Endothelial cell of umbilical vein (primary cell): Measurements from ENCODE around the gene HEATR1. TPM values are rescaled to one million over a fixed set of nuclear protein-coding genes. Genes with fewer than 3 reads are reported as not detected.

ENCODE experiments used
- BruUV-seq: library from RNA; stranded (reverse); fragments of 400-500 nt; replicated peaks from 2 replicates; lab custom pipeline; 2021; lab: Mats Ljungman, UMichigan
- CTCF ChIA-PET: fragments of 300-600, 350-600 bp; sonication (Branson Sonifier 250); formaldehyde crosslinking; loops from one replicate; lab custom pipeline; 2021; ENCODE audit warnings: antibody characterized with exemption, inconsistent platforms; lab: Charles Lee
- POLR2A ChIA-PET: fragments of 300-600, 350-600 bp; sonication (Branson Sonifier 250); formaldehyde crosslinking; loops from one replicate; lab custom pipeline; 2021; ENCODE audit warnings: antibody characterized with exemption, inconsistent platforms; lab: Charles Lee
- DNase-seq: peaks from one replicate; pipeline ENCODE4 v3.0.0-alpha.2; 2011; ENCODE audit warnings: low read depth, low spot score
- FAIRE-seq: peaks from 2 replicates; lab custom pipeline; 2011; peaks lifted over from hg19 to GRCh38; lab: Jason Lieb, UNC
- H2AFZ ChIP-seq: 2 replicates; pipeline ENCODE4 v1.6.0; 2012; ENCODE audit warnings: low read depth, low read length, control low read depth, inconsistent platforms
- H3K27ac ChIP-seq: 2 replicates; pipeline ENCODE4 v1.5.1; 2011; ENCODE audit warnings: low read depth, mild to moderate bottlenecking, control low read depth, low read length, moderate library complexity; ENCODE audit not compliant: insufficient read depth
- H3K27me3 ChIP-seq, 2 experiments: 2 replicates each; pipeline versions ENCODE4 v1.6.0 to v1.6.1; 2011; ENCODE audit warnings: low read length in 2 of 2, mixed read lengths in 1 of 2; ENCODE audit not compliant: control insufficient read depth in 2 of 2, insufficient read depth in 2 of 2
- H3K36me3 ChIP-seq, 2 experiments: 2 replicates in 1 of 2; 3 replicates in 1 of 2; pipeline ENCODE4 v1.5.1; 2011; ENCODE audit warnings: low read length in 2 of 2, mild to moderate bottlenecking in 1 of 2, moderate library complexity in 1 of 2; ENCODE audit not compliant: control insufficient read depth in 2 of 2, insufficient read depth in 2 of 2; ENCODE audit errors: extremely low read depth in 1 of 2
- H3K4me1 ChIP-seq: 3 replicates; pipeline ENCODE4 v1.5.1; 2011; ENCODE audit warnings: mild to moderate bottlenecking, low read length; ENCODE audit not compliant: control insufficient read depth, insufficient read depth; ENCODE audit errors: extremely low read depth
- H3K4me2 ChIP-seq: 2 replicates; pipeline ENCODE4 v1.6.1; 2011; ENCODE audit warnings: low read length, control low read depth, mixed read lengths; ENCODE audit not compliant: insufficient read depth
- H3K4me3 ChIP-seq, 3 experiments: fragments of 200-600 bp in 1 of 3; sonication (generic), shearing (Covaris generic) in 1 of 3; replicated peaks in 1 of 3; 2 replicates each; pipeline ENCODE4 v1.5.1; 2011 to 2016; ENCODE audit warnings: control low read depth in 3 of 3, low read length in 3 of 3, mild to moderate bottlenecking in 2 of 3, inconsistent platforms in 1 of 3, low read depth in 1 of 3, moderate library complexity in 1 of 3; ENCODE audit not compliant: insufficient read depth in 1 of 3
- H3K79me2 ChIP-seq: 2 replicates; pipeline ENCODE4 v1.6.0; 2012; ENCODE audit warnings: low read length, inconsistent platforms; ENCODE audit not compliant: control insufficient read depth, insufficient read depth
- H3K9ac ChIP-seq: replicated peaks from 2 replicates; pipeline ENCODE3; 2011; ENCODE audit warnings: low read length, control low read depth; ENCODE audit not compliant: insufficient read depth; ENCODE audit errors: extremely low read depth
- H3K9me1 ChIP-seq: replicated peaks from 3 replicates; pipeline ENCODE4 v1.6.0; 2011; ENCODE audit warnings: mild to moderate bottlenecking, low read length; ENCODE audit not compliant: control insufficient read depth, insufficient read depth; ENCODE audit errors: extremely low read depth
- H3K9me3 ChIP-seq: replicated peaks from 2 replicates; pipeline ENCODE4 v1.5.1; 2012; ENCODE audit warnings: low read length, inconsistent platforms; ENCODE audit not compliant: control insufficient read depth, insufficient read depth
- H4K20me1 ChIP-seq: replicated peaks from 2 replicates; pipeline ENCODE3; 2011; ENCODE audit warnings: mild to moderate bottlenecking, low read length; ENCODE audit not compliant: control insufficient read depth, insufficient read depth; ENCODE audit errors: extremely low read depth
- CTCF ChIP-seq, 2 donors: IDR thresholded peaks; 1 replicate in 1 of 2; 2 replicates in 1 of 2; pipeline ENCODE4 v1.5.1; 2011; ENCODE audit warnings: low read length in 2 of 2, mild to moderate bottlenecking in 2 of 2, moderate library complexity in 2 of 2, control low read depth in 1 of 2, inconsistent platforms in 1 of 2, low read depth in 1 of 2; ENCODE audit not compliant: insufficient read depth in 1 of 2; ENCODE audit errors: extremely low read depth in 1 of 2
- EZH2 ChIP-seq: IDR thresholded peaks from 2 replicates; pipeline ENCODE4 v1.6.1; 2012; ENCODE audit warnings: borderline replicate concordance, low read depth, mild to moderate bottlenecking, moderate library complexity, low read length, inconsistent platforms; ENCODE audit not compliant: severe bottlenecking
- FOS ChIP-seq: IDR thresholded peaks from 2 replicates; pipeline ENCODE4 v1.6.1; 2011; ENCODE audit warnings: mild to moderate bottlenecking, low read length, moderate library complexity, borderline replicate concordance; ENCODE audit not compliant: insufficient read depth
- GATA2 ChIP-seq: IDR thresholded peaks from 2 replicates; pipeline ENCODE4 v1.7.0; 2011; ENCODE audit warnings: low read depth, mild to moderate bottlenecking, moderate library complexity, mixed read lengths, low read length; ENCODE audit not compliant: insufficient read length, insufficient read depth
- JUN ChIP-seq: IDR thresholded peaks from 2 replicates; pipeline ENCODE4 v1.6.1; 2011; ENCODE audit warnings: borderline replicate concordance, low read depth; ENCODE audit not compliant: insufficient read length, insufficient read depth
- MAX ChIP-seq: IDR thresholded peaks from 2 replicates; pipeline ENCODE4 v1.6.1; 2011; ENCODE audit not compliant: insufficient read depth, insufficient read length
- MYC ChIP-seq: IDR thresholded peaks from one replicate; pipeline ENCODE4 v1.6.1; 2011; ENCODE audit warnings: mild to moderate bottlenecking, low read depth, low read length
- POLR2A ChIP-seq: IDR thresholded peaks from 2 replicates; pipeline ENCODE4 v1.6.1; 2012; ENCODE audit warnings: low read depth, mild to moderate bottlenecking, control low read depth, low read length
- dilution Hi-C: fragments of 300-500 bp; cut with MboI; formaldehyde crosslinking; loops from one replicate; pipeline ENCODE4 v1.15.0; 2019; ENCODE audit warnings: low sequenced_read_pairs; ENCODE audit not compliant: extremely low pct_ligation_motif_present
- intact Hi-C: fragments of 100-400 bp; cut with micrococcal nuclease; formaldehyde crosslinking; loops from one replicate; pipeline ENCODE4 v1.10.0; 2022
- polyA plus RNA-seq, 4 experiments: library from polyadenylated mRNA; depleted of rRNA in 3 of 4; stranded (reverse) in 3 of 4; unstranded in 1 of 4; fragments of >200 nt; gene quantifications; 2 replicates each; pipeline versions ENCODE4 v1.2.1 to v1.2.3, GENCODE V29; 2011 to 2012; ENCODE audit warnings: missing spikeins in 1 of 4
- total RNA-seq: library from RNA; stranded (reverse); gene quantifications from 2 replicates; pipeline ENCODE4 v1.2.3, GENCODE V29; 2021

Gene HEATR1
- total and polyA plus RNA-seq, 2 donors (not counting 3 experiments of a cell fraction or from before 2014, with no cell fraction given) = 8.4 to 62.0 TPM

GRCh38 chr1:236590553-236591150 lies 13.7 kb downstream of the HEATR1 start:
- FAIRE-seq = no peak

More at GRCh38 chr1:236590553-236591150, 13.7 kb downstream of the HEATR1 start:
- Histone ChIP-seq H3K79me2 (no peaks in the 10 kb centered on the region), H3K36me3 (peaks cover 7 to 36% of the 10 kb centered on the region in 2 experiments), H3K9ac (no peak overlapping the region), H3K4me2 (no peak overlapping the region), H3K4me3 (no peak overlapping the region), H3K4me1 (no peaks in the 10 kb centered on the region), H4K20me1 (no peaks in the 10 kb centered on the region), H3K27me3 (no peaks in the 10 kb centered on the region), H3K27ac (no peak overlapping the region), H3K9me3 (no peaks in the 10 kb centered on the region), H2AFZ (no peak overlapping the region), H3K9me1 (no peaks in the 10 kb centered on the region)
- CTCF ChIA-PET = no interaction called here
- BruUV-seq = no TSS peak
- TF ChIP-seq EZH2 (no peak), MAX (no peak), MYC (no peak), FOS (no peak), CTCF (IDR thresholded peaks at IDR 0.05; ENCODE audit: extremely low read depth in 1 of 2, insufficient read depth in 1 of 2, low read depth in 1 of 2, low read length in 2 of 2) (no peak), GATA2 (no peak), JUN (no peak), POLR2A (no peak)
- intact Hi-C loops = loop anchor here (2.0 kb wide), 1 partner anchor 18 kb away; no protein-coding TSS in a partner anchor
- POLR2A ChIA-PET = no interaction called here
- DNase-seq = no peak
- dilution Hi-C loops = no loop called here
